Endothelial cell of umbilical vein (primary cell): ENCODE measurements around the gene GSDMA. TPM values are rescaled to one million over a fixed set of nuclear protein-coding genes. Genes with fewer than 3 reads are reported as not detected.

ENCODE experiments used
- BruUV-seq: library from RNA; stranded (reverse); fragments of 400-500 nt; replicated peaks from 2 replicates; lab custom pipeline; 2021; lab: Mats Ljungman, UMichigan
- CTCF ChIA-PET: fragments of 300-600, 350-600 bp; sonication (Branson Sonifier 250); formaldehyde crosslinking; loops from one replicate; lab custom pipeline; 2021; ENCODE audit warnings: antibody characterized with exemption, inconsistent platforms; lab: Charles Lee
- POLR2A ChIA-PET: fragments of 300-600, 350-600 bp; sonication (Branson Sonifier 250); formaldehyde crosslinking; loops from one replicate; lab custom pipeline; 2021; ENCODE audit warnings: antibody characterized with exemption, inconsistent platforms; lab: Charles Lee
- DNase-seq: peaks from one replicate; pipeline ENCODE4 v3.0.0-alpha.2; 2011; ENCODE audit warnings: low read depth, low spot score
- FAIRE-seq: peaks from 2 replicates; lab custom pipeline; 2011; peaks lifted over from hg19 to GRCh38; lab: Jason Lieb, UNC
- H2AFZ ChIP-seq: 2 replicates; pipeline ENCODE4 v1.6.0; 2012; ENCODE audit warnings: low read depth, low read length, control low read depth, inconsistent platforms
- H3K27ac ChIP-seq: 2 replicates; pipeline ENCODE4 v1.5.1; 2011; ENCODE audit warnings: low read depth, mild to moderate bottlenecking, control low read depth, low read length, moderate library complexity; ENCODE audit not compliant: insufficient read depth
- H3K27me3 ChIP-seq, 2 experiments: 2 replicates each; pipeline versions ENCODE4 v1.6.0 to v1.6.1; 2011; ENCODE audit warnings: low read length in 2 of 2, mixed read lengths in 1 of 2; ENCODE audit not compliant: control insufficient read depth in 2 of 2, insufficient read depth in 2 of 2
- H3K36me3 ChIP-seq, 2 experiments: 2 replicates in 1 of 2; 3 replicates in 1 of 2; pipeline ENCODE4 v1.5.1; 2011; ENCODE audit warnings: low read length in 2 of 2, mild to moderate bottlenecking in 1 of 2, moderate library complexity in 1 of 2; ENCODE audit not compliant: control insufficient read depth in 2 of 2, insufficient read depth in 2 of 2; ENCODE audit errors: extremely low read depth in 1 of 2
- H3K4me1 ChIP-seq: 3 replicates; pipeline ENCODE4 v1.5.1; 2011; ENCODE audit warnings: mild to moderate bottlenecking, low read length; ENCODE audit not compliant: control insufficient read depth, insufficient read depth; ENCODE audit errors: extremely low read depth
- H3K4me2 ChIP-seq: 2 replicates; pipeline ENCODE4 v1.6.1; 2011; ENCODE audit warnings: low read length, control low read depth, mixed read lengths; ENCODE audit not compliant: insufficient read depth
- H3K4me3 ChIP-seq, 3 experiments: fragments of 200-600 bp in 1 of 3; sonication (generic), shearing (Covaris generic) in 1 of 3; replicated peaks in 1 of 3; 2 replicates each; pipeline ENCODE4 v1.5.1; 2011 to 2016; ENCODE audit warnings: control low read depth in 3 of 3, low read length in 3 of 3, mild to moderate bottlenecking in 2 of 3, inconsistent platforms in 1 of 3, low read depth in 1 of 3, moderate library complexity in 1 of 3; ENCODE audit not compliant: insufficient read depth in 1 of 3
- H3K79me2 ChIP-seq: 2 replicates; pipeline ENCODE4 v1.6.0; 2012; ENCODE audit warnings: low read length, inconsistent platforms; ENCODE audit not compliant: control insufficient read depth, insufficient read depth
- H3K9ac ChIP-seq: replicated peaks from 2 replicates; pipeline ENCODE3; 2011; ENCODE audit warnings: low read length, control low read depth; ENCODE audit not compliant: insufficient read depth; ENCODE audit errors: extremely low read depth
- H3K9me1 ChIP-seq: replicated peaks from 3 replicates; pipeline ENCODE4 v1.6.0; 2011; ENCODE audit warnings: mild to moderate bottlenecking, low read length; ENCODE audit not compliant: control insufficient read depth, insufficient read depth; ENCODE audit errors: extremely low read depth
- H3K9me3 ChIP-seq: replicated peaks from 2 replicates; pipeline ENCODE4 v1.5.1; 2012; ENCODE audit warnings: low read length, inconsistent platforms; ENCODE audit not compliant: control insufficient read depth, insufficient read depth
- H4K20me1 ChIP-seq: replicated peaks from 2 replicates; pipeline ENCODE3; 2011; ENCODE audit warnings: mild to moderate bottlenecking, low read length; ENCODE audit not compliant: control insufficient read depth, insufficient read depth; ENCODE audit errors: extremely low read depth
- EZH2 ChIP-seq: IDR thresholded peaks from 2 replicates; pipeline ENCODE4 v1.6.1; 2012; ENCODE audit warnings: borderline replicate concordance, low read depth, mild to moderate bottlenecking, moderate library complexity, low read length, inconsistent platforms; ENCODE audit not compliant: severe bottlenecking
- dilution Hi-C: fragments of 300-500 bp; cut with MboI; formaldehyde crosslinking; loops from one replicate; pipeline ENCODE4 v1.15.0; 2019; ENCODE audit warnings: low sequenced_read_pairs; ENCODE audit not compliant: extremely low pct_ligation_motif_present
- intact Hi-C: fragments of 100-400 bp; cut with micrococcal nuclease; formaldehyde crosslinking; loops from one replicate; pipeline ENCODE4 v1.10.0; 2022
- polyA plus RNA-seq, 4 experiments: library from polyadenylated mRNA; depleted of rRNA in 3 of 4; stranded (reverse) in 3 of 4; unstranded in 1 of 4; fragments of >200 nt; gene quantifications; 2 replicates each; pipeline versions ENCODE4 v1.2.1 to v1.2.3, GENCODE V29; 2011 to 2012; ENCODE audit warnings: missing spikeins in 1 of 4
- total RNA-seq: library from RNA; stranded (reverse); gene quantifications from 2 replicates; pipeline ENCODE4 v1.2.3, GENCODE V29; 2021
- TF ChIP-seq, protein P1 (sequence below), 2 donors: IDR thresholded peaks; 1 replicate in 1 of 2; 2 replicates in 1 of 2; pipeline ENCODE4 v1.5.1; 2011; ENCODE audit warnings: low read length in 2 of 2, mild to moderate bottlenecking in 2 of 2, moderate library complexity in 2 of 2, control low read depth in 1 of 2, inconsistent platforms in 1 of 2, low read depth in 1 of 2; ENCODE audit not compliant: insufficient read depth in 1 of 2; ENCODE audit errors: extremely low read depth in 1 of 2

The GSDMA gene
- total and polyA plus RNA-seq, 2 donors (not counting 3 experiments of a cell fraction or from before 2014, with no cell fraction given): not detected

DNA sequence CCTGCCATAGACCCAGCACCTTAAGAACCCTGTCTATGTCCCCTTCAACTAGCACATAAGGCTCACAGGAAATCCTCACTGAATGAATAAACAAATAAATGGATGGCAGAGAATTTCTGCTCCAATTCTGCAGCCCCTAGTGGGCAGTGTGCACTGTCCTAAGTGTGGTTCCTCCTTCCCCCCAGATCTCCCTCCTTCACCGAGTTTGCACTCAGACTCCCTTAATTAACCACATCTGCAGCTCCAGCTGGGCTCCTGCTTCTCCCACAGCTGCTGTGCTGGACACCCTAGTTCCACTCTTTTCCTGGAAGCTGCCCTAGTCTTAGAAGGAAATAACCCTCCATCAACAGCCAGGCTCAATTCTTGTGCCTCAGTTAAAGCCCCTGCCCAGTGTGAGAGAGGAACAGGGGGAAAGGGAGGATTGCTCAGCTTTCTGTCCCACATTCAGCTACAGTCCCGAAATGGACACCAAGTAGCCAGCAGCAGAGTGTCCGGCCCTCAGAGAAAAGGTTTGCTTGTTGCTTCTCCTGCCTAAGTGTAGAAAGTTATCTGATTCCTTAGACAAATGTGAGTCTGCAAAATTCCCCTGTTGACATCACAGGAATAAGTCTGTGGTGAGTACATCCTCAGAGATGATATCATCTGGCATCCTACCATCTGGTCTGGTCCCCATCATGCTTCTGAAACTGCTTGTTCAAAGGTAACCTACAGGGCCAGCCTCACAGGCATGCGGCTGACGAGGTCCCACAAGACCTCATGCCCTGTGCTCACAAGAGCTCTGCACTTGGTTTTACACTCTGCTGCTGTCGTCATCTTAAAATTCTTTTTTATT lies 23.0 kb upstream of the GSDMA start:
- ChIA-PET CTCF (interaction anchor here (0.9 to 1.6 kb wide), 3 partner anchors 8 to 32 kb away, joined by 3 to 4 read pairs (median 4); no protein-coding TSS in a partner anchor), POLR2A (interaction anchor here (0.5 kb wide), 1 partner anchor 205 kb away, joined by 7 read pairs; no protein-coding TSS in a partner anchor)
- TF ChIP-seq EZH2: no peak
- TF ChIP-seq, protein P1, sequence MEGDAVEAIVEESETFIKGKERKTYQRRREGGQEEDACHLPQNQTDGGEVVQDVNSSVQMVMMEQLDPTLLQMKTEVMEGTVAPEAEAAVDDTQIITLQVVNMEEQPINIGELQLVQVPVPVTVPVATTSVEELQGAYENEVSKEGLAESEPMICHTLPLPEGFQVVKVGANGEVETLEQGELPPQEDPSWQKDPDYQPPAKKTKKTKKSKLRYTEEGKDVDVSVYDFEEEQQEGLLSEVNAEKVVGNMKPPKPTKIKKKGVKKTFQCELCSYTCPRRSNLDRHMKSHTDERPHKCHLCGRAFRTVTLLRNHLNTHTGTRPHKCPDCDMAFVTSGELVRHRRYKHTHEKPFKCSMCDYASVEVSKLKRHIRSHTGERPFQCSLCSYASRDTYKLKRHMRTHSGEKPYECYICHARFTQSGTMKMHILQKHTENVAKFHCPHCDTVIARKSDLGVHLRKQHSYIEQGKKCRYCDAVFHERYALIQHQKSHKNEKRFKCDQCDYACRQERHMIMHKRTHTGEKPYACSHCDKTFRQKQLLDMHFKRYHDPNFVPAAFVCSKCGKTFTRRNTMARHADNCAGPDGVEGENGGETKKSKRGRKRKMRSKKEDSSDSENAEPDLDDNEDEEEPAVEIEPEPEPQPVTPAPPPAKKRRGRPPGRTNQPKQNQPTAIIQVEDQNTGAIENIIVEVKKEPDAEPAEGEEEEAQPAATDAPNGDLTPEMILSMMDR (IDR thresholded peaks at IDR 0.05; ENCODE audit: extremely low read depth in 1 of 2, insufficient read depth in 1 of 2, low read depth in 1 of 2, low read length in 2 of 2): peak; percentile 38 to 46
- BruUV-seq: no TSS peak
- Histone ChIP-seq H3K36me3 (no peaks in the 10 kb centered on the region), H3K9ac (no peak overlapping the region), H3K4me2 (no peak overlapping the region), H2AFZ (no peak overlapping the region), H3K27ac (no peak overlapping the region), H3K79me2 (no peaks in the 10 kb centered on the region), H3K27me3 (peaks cover 0 to 2% of the 10 kb centered on the region in 2 experiments), H3K4me3 (no peak overlapping the region), H3K9me3 (no peaks in the 10 kb centered on the region), H3K4me1 (peaks cover 5% of the 10 kb centered on the region), H3K9me1 (no peaks in the 10 kb centered on the region), H4K20me1 (no peaks in the 10 kb centered on the region)
- dilution Hi-C loops: no loop called here
- intact Hi-C loops: no loop called here
- DNase-seq: peak; percentile 31
- FAIRE-seq: no peak
